HPDE6-E6E7 (cell line): ENCODE measurements around the gene SEC61A2.
"Not testable (repeated sequence)": the region's sequence is repeated elsewhere in the genome, so short reads cannot be mapped to it uniquely, and the experiment has no call there.

Experiments used
- DNase-seq: peaks from one replicate; pipeline ENCODE4 v3.0.0; 2011; ENCODE audit warnings: missing footprints; ENCODE audit errors: extremely low spot score

The SEC61A2 gene

GRCh38 chr10:12129222-12130111 is at the start of gene SEC61A2:
TSS of gene SEC61A2 (plus strand) at chr10:12129677. CDS start at chr10:12129788, 111 bp downstream.
- peak; percentile 77 for DNase-seq

DNA sequence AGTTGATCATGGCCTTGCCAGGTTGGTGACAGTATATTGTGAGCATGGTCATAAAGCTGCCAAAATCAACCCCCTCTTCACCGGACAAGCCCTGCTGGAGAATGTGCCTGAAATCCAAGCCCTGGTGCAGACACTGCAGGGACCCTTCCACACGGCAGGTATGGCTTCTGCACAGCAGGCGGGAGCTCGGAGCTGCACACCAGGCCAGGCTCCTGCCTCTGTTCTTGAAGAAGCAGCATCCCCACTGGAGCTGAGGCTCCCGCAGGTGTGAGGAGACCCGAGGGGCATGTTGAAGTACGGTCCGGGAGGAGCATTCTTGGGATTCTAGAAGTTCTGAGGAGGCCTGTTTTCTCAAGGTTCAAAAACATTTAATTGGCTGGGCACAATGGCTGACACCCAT is 48.0 kb upstream of the SEC61A2 start:
- no peak for DNase-seq

- DNase-seq, result no peak
These were observed 47.5 kb upstream of the SEC61A2 start for GRCh38 chr10:12081879-12082557.

DNA sequence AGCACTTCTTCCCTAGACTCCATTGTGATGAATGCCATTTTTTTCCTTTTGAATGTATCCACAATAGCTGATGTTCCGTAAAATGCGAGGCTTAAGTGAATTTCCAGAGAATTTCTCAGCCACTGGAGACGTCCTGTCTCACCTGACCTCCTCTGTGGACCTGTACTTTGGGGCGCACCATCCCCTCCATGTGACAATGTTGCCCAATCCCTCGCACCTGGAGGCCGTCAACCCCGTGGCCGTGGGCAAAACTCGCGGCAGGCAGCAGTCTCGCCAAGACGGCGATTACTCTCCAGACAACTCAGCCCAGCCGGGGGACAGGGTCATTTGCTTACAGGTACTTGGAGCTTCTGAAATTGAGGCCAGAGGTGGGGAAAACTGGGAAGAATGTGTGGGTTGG is 40.6 kb upstream of the SEC61A2 start:
- no peak for DNase-seq

DNA sequence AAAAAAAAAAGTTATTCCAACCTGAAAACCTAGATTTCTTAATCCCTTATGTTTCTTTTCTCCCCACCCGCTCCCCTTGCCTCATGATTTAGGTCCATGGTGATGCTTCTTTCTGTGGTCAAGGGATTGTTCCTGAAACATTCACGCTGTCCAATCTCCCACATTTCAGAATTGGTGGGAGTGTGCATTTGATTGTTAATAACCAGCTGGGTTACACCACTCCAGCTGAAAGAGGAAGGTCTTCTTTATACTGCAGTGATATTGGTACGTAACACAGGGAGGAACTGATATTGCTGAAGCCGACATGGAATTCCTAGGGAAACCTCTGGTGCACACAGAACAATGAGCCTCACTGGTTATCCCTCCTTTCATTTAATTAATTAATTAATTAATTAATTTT is 38.1 kb upstream of the SEC61A2 start:
- no peak for DNase-seq

GRCh38 chr10:12097361-12097760 is 32.1 kb upstream of the SEC61A2 start:
- not testable (repeated sequence) for DNase-seq

DNA sequence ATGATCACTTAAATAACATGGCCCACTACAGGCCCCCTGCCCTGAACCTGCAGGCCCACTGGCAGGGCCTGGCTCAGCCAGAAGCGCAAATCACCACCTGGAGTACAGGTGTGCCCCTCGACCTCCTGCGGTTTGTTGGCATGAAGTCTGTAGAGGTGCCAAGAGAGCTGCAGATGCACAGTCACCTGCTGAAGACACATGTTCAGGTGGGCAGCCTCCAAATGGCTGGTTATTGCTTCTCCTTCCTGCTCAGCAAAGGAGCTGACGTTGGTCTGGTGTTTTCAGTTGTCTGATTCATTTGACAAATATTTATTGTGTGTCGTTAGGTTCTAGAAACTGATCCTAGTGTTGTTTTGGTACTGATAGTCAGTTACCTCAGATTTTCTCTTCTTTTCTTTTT is 31.7 kb upstream of the SEC61A2 start:
- DNase-seq, result peak; percentile 12

GRCh38 chr10:12098966-12099365 is 30.5 kb upstream of the SEC61A2 start:
- no peak for DNase-seq

- no peak for DNase-seq
These were observed 25.7 kb upstream of the SEC61A2 start for GRCh38 chr10:12103802-12104201.

DNA sequence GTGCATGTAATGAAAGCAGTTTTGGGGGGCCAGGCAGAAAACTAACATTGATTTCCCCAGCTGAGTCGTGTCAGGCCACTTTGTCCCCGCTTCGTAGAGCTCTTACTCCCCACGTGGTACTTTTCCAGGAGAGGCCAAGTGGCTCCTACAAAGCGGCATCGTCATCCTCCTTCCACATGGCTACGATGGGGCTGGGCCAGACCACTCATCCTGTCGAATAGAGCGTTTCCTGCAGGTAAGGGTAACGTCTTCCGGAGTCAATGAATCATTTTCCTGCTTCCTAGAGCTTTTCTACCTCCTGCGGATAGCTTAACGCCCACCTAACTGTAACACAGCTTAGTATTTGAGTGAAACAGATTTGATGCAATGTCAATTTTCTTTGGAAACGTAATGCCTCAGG is 21.7 kb upstream of the SEC61A2 start:
- no peak for DNase-seq

DNA sequence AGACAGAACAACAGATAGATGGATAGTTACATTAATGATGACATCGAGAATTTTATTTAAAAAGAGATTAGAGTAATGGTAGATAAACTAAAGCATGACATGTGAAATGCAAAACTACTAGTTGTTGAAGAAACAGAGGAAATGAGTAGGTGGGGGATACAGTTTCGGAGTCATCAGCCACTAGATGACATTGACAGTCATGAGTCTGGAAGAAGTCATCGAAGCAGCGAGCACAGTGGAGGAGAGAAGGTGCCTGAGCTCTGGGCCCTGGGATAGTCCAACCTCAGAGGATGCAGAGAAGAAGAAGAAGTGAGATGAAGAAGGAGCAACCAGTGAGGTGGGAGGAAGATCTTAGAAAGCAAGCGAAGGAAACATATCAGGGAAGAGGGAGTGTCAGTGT is 20.2 kb upstream of the SEC61A2 start:
- no peak for DNase-seq

- no peak for DNase-seq
These were observed 17.9 kb upstream of the SEC61A2 start for GRCh38 chr10:12111528-12111927.

DNA sequence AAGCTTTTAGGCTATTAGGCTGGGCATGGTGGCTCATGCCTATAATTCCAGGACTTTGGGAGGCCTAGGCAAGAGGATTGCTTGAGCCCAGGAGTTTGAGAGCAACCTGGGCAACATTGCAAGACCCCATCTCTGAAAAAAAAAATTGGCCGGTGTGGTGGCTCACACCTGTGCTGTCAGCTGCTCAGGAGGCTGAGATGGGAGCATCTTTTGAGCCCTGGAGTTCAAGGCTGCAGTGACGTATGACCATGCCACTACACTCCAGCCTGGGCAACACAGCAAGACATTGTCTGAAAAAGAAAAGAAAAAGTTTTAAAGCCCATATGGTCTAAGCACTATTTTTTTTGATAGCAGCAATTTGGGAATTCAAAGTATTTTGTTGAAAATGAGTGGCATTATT is 15.8 kb upstream of the SEC61A2 start:
- DNase-seq, result no peak

DNA sequence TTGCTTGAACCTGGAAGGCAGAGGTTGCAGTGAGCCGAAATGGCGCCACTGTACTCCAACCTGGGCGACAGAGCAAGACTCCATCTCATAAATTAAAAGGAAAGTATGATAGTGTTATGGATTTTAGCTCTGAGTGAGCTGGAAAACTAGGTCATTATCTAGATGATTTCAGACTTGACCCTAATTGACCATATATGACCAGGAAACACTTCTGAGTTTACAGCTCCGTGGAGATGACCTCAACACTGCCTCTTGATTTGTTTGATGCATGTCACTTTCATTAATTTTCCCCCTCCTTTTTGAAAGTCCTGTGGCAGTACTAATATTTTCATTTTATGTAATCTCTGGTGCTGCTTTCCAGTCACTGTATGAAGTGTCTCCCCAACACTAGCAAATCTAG is 7.8 kb upstream of the SEC61A2 start:
- DNase-seq, result no peak

- peak; percentile 10 for DNase-seq
These were observed 878 bp downstream of the SEC61A2 start for GRCh38 chr10:12130237-12130872.

GRCh38 chr10:12135631-12136030 is 6.2 kb downstream of the SEC61A2 start:
- no peak for DNase-seq

DNA sequence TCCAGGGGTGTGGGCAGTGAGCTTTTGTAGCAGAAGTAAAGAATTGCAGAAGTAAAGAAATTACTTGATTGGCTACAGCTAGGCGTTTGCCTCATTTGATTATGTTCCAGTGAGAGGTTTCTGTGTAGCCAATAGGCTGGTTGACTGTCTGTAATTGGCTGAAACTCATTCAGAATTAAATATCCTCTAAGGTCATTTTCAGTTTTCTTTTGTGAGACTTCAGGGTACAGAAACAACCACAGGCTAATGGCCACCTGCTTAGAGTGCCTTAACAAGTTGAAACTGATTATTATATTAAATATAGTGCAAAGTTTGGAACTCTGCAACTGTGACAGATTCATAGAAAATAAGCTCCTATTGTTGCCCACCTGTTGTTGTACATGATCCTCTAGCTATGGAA is 10.6 kb downstream of the SEC61A2 start:
- no peak for DNase-seq

DNA sequence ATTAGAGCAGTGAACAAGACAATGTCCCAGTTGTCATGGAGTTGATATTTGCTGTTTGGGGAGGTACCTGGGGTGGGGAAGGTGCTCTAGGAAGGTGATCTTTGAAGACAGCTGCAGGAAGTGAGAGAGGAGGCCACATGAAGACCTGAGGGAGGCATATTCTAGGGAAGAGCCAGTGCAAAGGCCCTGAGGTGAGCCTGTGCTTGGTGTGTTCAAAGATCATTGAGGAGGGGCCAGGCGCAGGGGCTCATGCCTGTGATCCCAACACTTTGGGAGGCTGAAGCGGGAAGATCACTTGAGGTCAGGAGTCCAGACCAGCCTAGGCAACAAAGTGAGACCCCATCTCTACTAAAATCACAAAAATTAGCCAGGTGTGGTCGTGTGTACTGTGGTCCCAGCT is 15.1 kb downstream of the SEC61A2 start:
- no peak for DNase-seq

DNA sequence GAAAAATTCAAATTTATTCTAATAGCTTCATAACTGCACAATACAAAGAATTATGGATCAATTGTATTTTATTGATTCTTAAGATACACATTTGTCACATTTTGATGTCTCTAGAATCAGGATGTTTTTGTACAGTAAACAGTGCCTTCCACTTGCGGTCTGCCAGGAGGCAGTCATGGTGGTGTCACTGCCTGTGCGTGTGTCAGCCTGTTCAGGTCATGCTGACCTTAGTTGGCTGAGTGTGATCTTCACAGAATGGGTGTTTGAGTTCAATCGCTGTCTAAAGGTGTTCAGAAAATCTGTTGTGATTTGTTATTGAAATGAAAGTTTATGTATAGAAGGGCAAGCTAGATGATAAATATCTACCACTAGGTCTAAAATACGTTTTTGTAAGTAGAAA is 20.7 kb downstream of the SEC61A2 start:
- DNase-seq, result peak; percentile 25

DNA sequence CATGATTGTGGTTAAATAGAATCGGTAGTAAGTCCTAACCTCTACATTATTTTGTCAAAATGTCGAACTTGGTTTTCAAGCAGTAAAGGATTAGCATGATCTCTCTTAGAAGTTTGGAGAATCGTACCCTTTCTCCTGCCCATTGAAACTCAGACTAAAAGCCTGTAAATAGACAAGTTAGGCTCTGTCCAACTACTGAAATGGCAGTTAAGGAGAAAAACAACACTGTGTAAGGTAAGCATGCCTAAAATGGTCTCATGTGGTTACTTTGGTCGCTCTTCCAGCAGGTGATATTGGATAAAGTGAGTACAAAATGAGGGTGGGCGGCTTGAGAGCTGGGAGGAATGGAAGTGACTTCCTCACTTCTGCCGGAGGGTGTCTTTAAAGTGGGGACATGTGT is 25.0 kb downstream of the SEC61A2 start:
- no peak for DNase-seq

- DNase-seq, result no peak
These were observed 27.1 kb downstream of the SEC61A2 start for GRCh38 chr10:12156367-12157123.

DNA sequence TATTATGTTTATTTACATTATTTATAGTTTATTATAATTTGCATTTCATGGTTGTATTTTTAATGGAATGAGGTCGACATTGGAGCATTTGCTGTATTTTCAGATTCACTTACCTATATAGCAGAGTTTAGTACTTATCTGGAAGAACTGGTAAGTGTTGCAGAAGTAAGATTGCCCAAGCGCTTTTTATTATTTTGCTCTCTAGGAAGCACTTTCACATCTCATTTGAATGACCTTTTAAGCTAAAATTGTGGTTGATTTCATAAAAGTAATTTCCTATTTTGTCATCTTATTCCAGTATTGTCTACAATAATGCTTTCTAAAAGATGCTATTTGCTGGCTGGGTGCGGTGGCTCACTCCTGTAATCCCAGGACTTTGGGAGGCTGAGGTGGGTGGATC is 28.6 kb downstream of the SEC61A2 start:
- no peak for DNase-seq
